ENCODE results near the gene CLMN.

- TF ChIP-seq, protein P1, sequence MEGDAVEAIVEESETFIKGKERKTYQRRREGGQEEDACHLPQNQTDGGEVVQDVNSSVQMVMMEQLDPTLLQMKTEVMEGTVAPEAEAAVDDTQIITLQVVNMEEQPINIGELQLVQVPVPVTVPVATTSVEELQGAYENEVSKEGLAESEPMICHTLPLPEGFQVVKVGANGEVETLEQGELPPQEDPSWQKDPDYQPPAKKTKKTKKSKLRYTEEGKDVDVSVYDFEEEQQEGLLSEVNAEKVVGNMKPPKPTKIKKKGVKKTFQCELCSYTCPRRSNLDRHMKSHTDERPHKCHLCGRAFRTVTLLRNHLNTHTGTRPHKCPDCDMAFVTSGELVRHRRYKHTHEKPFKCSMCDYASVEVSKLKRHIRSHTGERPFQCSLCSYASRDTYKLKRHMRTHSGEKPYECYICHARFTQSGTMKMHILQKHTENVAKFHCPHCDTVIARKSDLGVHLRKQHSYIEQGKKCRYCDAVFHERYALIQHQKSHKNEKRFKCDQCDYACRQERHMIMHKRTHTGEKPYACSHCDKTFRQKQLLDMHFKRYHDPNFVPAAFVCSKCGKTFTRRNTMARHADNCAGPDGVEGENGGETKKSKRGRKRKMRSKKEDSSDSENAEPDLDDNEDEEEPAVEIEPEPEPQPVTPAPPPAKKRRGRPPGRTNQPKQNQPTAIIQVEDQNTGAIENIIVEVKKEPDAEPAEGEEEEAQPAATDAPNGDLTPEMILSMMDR (IDR thresholded peaks at IDR 0.05; ENCODE audit: low read length): no peak
- TF ChIP-seq EZH2 (IDR thresholded peaks at IDR 0.05; ENCODE audit: borderline replicate concordance, low read length): no peak
Measured at GRCh38 chr14:95155045-95155444, 164.7 kb downstream of the CLMN start.
